ENCODE data around the gene ZSCAN21. TPM values are rescaled to one million over a fixed set of nuclear protein-coding genes. Genes with fewer than 3 reads are reported as not detected.
A peak's percentile ranks its signal among the peaks of the same experiment; 100 is the strongest.

ZSCAN21 gene
- total RNA-seq, 1 donor from 2014 or later: 12.7 TPM

DNA sequence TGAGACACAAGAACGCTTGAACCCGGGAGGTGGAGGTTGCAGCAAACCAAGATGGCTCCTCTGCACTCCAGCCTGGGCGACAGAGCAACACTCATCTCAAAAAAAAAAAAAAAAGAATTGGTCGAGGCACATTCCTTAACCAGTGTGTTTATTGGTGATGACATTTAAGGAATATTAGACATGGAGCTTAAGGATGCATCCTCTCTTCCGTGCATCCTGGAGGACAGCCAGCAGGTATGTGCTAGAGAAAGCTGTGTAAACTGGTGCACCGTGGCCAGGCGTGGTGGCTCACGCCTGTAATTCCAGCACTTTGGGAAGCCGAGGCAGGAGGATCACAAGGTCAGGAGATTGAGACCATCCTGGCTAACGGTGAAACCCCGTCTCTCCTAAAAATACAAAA lies 22.4 kb upstream of the ZSCAN21 start:
- DNase-seq (ENCODE audit: low spot score): no peak

DNA sequence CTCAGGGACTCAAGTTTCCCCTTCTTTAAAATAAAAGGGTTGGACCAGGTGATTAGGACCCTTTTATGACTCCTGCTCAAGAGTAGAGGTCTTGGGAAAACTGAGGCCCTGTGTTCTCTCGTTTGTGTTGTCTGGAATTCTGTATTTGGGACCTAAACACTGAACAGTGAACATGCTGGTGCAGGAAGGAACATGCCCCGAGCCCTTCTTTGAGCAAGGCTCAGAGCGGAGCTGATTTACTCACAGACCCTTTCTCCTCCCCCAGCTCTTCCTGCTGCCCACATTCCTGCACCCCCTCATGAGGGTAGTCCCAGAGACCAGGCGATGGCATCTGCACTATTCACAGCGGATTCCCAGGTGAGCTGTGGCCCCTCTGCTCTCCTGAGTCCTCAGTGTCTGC lies 20.0 kb upstream of the ZSCAN21 start:
- no peak for DNase-seq (ENCODE audit: low spot score)

DNA sequence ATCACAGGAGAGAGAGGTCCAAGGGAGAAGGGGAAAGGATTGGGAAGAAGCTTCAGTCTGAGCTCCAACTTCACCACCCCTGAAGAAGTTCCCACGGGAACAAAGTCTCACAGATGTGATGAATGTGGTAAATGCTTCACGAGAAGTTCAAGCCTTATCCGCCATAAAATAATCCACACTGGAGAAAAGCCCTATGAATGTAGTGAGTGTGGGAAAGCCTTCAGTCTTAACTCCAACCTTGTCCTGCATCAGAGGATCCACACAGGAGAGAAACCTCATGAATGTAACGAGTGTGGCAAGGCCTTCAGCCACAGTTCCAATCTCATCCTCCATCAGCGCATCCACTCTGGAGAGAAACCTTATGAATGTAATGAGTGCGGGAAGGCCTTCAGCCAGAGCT lies 16.0 kb upstream of the ZSCAN21 start:
- DNase-seq (ENCODE audit: low spot score): no peak

DNA sequence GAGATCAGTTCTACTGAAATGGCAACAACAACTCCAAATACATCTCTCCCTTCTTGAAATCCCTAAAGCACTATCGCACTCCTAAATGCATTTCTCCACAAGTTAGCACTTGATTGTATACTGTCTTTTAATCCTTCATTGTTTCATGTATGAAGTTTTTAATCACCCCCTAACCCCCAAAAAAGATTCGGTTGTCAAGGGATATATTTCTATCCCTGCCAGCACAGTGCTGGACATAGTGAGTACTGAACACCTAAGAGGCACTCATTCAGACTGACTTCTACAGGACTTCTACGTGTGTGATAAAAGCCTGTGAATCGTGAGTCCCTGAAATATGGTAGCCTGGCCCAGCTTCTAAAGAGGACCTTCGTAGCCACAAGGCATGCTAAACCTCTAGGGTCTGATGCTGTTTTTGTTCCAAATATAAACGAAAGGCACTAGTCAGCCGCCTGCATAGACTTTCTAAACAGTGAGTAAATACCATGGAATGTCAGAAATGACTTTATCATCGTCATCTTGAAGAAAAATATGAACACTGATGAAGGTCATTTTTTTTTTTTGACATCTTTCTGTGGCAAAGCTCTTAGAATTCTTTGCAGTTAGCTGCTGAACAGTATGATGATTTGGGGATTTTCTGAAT lies 14.6 kb upstream of the ZSCAN21 start:
- DNase-seq (ENCODE audit: low spot score): no peak

DNA sequence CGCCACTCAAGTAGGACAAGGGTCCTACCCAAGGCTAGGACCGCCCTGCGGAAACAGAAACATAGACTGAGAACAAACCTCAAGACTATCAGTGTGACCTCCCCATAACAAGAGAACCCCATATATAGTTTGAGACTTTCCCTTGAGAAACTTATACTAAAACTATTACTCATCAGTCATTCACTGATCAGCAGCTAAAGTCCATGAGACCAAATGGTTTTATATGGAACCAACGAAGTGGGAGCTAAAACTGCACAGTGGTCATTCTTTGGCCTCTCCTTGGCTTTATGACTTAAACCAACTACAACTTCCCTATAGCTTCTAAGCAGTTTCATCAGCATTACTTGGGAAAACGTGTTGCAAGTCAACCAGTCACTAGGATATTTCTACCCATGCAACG lies 13.7 kb upstream of the ZSCAN21 start:
- no peak for DNase-seq (ENCODE audit: low spot score)

DNA sequence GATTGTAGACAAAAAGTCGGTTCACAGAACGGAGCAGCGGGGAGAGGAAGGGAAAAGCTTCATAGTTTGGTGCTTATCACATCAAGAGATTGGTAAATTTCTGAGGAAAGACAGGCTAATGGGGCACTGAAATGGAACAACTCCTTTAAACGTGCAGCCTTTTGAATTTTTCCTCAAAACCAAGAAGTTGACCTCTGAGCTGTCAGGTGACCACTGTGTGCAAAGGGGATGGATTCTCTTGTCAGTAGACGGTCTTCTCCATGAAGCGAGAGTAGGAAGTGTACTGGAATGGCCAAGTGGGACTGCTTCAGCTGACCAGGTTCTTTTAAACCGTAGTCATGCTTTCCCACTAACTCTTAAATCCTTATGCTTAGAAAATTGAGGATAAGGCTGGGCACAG lies 11.2 kb upstream of the ZSCAN21 start:
- no peak for DNase-seq (ENCODE audit: low spot score)

DNA sequence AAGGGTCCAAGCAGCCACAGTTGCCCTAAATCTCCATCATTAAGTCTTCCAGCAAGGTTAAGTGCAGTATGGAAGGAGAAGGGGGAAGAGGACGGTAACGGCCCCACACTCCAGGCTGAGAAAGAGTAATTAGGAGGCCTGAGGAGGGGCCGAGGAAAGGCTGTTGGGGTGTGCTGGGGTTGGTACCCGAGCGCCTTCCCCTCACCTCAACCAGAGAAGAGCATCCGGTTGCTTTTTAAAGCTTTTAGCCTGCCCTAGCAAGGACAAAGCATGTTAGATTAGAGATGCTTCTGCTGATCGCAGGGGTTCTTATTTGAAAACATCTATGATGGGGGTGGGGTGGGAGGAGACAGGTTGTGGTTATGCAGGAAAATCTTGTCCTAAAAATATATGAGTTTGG lies 9.0 kb upstream of the ZSCAN21 start:
- DNase-seq (ENCODE audit: low spot score): no peak

DNA sequence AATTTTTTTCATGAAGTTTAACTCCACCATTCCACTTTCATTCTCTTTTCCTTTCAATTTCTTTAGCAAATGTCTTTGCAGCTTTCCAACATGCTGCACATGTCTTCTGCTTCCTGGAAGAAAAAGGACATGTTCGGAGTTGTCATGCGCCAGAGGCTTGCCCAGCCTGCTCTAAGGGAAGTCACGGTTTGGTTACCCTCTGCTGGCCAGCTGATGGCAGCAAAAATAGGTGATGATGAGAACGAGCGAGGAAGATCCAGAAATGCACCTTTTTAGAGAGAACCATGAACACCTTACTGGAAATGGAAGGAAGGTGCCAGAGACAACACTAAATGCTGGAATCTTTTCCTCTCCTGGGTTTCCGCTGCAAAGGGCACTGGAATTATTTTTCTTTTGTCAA lies 4.9 kb upstream of the ZSCAN21 start:
- peak; percentile 41 for DNase-seq (ENCODE audit: low spot score)

DNA sequence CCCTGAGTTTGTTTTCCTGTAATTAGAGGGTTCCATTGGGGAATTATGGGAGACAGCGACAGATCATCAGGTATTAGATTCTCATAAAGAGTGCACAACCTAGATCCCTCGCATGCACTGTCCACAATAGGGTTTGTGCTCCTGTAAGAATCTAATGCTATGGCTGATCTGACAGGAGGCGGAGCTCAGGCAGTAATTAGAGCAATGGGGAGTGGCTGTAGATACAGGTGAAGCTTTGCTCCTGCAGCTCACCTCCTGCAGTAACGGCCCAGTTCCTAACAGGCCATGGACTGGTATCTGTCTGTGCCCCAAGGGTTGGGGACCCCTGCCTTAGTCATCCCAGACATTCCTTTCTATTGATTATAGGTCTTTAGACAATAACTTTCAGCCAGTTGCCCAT lies 894 bp upstream of the ZSCAN21 start:
- no peak for DNase-seq (ENCODE audit: low spot score)

DNA sequence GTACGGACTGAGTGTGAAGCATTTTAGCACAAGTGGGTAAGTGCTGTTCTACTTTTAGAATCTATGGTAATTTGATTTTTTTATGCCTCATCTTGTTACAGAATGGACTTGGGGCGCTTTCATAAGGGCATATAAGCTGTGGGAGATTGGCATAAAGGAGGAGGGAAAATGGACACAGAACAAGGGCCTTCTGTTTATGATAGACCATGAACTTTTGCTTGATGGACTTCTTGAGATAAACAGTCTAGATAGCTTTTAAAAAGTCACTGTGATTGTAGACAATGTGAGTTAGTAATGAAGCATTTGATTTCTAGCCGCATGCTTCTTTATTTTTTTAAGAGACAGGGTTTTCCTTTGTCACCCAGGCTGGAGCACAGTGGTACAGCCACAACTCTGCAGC lies 2.0 kb downstream of the ZSCAN21 start:
- DNase-seq (ENCODE audit: low spot score): no peak

DNA sequence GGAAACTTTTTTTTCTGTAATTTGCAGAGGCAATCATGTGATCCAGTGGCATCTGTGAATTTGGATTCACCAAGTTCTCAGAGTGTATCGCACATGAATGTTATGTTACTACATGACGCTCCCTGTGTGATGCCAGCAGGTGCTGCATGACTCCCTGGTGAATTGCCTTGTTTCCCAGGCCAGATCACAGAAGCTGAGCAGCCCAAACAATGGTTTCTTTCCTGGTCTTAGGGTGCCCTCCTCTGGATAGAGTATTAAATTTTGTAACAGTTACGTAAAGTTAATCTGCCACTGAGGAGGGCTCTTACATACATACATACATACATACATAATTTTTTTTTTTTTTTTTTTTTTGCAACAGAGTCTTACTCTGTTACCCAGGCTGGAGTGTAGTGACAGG lies 3.6 kb downstream of the ZSCAN21 start:
- DNase-seq (ENCODE audit: low spot score): peak; percentile 54

DNA sequence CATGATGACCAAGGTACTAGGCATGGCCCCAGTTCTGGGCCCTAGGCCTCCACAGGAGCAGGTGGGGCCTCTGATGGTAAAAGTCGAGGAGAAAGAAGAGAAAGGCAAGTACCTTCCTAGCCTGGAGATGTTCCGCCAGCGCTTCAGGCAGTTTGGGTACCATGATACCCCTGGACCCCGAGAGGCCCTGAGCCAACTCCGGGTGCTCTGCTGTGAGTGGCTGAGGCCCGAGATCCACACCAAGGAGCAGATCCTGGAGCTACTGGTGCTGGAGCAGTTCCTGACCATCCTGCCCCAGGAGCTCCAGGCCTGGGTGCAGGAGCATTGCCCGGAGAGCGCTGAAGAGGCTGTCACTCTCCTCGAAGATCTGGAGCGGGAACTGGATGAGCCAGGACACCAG lies 7.4 kb downstream of the ZSCAN21 start:
- no peak for DNase-seq (ENCODE audit: low spot score)

DNA sequence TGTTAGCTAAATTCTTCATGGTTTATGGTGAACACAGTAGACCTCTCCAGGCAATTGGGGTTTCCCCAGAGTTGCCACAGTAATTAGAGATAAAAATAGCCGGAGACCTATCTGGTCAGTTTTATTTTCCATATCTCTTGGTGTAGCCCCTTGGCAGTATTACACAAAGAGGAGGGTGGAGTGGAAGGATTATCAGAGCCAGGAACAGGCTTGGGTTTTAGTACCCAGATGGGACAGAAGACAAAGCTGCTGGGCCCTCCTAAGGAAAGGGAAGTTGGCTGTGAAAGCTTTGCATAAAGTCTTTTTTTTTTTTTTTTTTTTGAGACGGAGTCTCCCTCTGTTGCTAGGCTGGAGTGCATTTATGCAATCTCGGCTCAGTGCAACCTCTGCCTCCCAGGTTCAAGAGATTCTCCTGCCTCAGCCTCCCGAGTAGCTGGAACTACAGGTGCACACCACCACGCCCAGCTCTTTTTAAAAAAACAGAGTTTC lies 9.7 kb downstream of the ZSCAN21 start:
- no peak for DNase-seq (ENCODE audit: low spot score)

DNA sequence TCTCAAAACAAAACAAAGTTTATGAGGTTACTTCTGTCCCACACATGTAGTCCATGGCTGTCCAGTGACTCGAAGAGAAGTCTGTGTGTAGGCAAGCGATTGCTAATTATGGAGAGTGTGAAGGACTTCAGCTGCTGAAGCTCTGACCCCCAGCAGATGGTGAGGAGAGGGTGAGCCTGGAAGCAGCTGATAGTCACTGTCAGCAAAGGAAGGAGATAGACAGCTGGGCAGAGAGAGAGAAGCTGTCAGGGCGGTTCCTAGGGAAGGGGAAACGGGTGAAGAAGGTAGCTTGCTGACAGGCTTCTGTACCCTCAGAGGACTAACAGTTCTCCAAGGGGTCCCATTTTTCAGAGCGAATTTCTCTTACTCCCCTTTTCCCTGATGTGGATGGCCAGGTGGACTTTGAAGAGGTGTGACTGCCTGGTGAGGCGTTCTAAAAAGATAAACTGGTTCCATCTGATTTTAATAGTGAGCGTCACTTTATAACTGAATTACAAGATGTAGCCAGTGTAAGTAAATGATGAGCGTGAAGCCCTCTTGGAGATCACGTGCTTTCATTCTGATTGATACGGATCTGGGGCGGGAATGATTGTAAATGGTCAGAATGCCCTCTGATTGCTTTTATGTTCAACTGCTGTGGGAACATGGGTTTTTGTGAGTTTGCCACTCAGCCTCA lies 12.1 kb downstream of the ZSCAN21 start:
- no peak for DNase-seq (ENCODE audit: low spot score)

DNA sequence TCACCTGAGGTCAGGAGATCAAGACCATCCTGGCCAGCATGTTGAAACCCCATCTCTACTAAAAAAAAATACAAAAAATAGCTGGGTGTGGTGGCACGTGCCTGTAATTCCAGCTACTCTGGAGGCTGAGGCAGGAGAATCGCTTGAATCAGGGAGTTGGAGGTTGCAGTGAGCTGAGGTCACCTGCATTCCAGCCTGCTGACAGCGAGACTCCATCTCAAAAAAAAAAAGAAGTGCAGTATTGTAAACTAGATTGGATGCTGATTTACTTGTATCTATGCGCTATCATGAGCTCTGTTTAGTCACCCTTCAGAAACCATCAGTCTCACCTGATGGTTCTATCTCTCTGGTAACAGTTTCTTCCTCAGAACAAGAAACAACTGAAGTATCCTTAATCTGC lies 13.8 kb downstream of the ZSCAN21 start:
- DNase-seq (ENCODE audit: low spot score): no peak

DNA sequence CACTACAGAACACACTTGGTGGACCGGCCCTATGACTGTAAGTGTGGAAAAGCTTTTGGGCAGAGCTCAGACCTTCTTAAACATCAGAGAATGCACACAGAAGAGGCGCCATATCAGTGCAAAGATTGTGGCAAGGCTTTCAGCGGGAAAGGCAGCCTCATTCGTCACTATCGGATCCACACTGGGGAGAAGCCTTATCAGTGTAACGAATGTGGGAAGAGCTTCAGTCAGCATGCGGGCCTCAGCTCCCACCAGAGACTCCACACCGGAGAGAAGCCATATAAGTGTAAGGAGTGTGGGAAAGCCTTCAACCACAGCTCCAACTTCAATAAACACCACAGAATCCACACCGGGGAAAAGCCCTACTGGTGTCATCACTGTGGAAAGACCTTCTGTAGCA lies 14.6 kb downstream of the ZSCAN21 start:
- DNase-seq (ENCODE audit: low spot score): no peak

DNA sequence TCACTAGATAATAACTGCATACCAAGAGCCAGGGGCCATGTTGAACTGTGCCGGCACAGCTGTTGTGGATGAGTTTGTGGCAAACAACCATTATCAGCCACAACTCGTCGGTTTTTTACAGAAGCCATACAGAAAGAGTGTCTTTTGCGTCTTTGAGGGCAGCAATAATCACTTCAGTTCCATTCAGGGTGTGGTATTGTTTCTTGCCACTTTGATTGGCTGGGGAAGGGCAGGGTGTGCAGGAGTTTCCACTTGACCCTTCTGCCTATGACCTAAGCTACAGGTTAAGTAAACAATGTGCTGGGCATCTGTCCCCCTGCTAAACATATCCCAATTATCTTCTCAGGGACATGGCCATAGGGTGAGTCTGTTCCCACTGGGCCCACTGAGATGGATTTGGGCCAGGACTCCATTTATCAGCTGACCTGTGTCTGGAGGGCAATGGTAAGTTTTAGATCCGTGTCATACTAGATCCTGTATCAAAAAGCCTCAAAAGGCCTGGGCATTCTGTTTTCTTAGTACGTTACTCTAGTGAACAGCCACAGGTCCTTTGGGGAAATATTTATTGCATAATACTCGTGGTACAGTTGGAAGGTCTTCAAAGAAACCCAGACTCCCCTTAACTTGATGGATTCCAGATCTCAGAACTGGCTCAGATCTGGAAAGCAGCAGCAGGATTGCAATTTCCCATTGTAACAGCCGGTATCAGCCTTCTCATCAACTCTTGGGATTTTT lies 16.0 kb downstream of the ZSCAN21 start:
- DNase-seq (ENCODE audit: low spot score): no peak

DNA sequence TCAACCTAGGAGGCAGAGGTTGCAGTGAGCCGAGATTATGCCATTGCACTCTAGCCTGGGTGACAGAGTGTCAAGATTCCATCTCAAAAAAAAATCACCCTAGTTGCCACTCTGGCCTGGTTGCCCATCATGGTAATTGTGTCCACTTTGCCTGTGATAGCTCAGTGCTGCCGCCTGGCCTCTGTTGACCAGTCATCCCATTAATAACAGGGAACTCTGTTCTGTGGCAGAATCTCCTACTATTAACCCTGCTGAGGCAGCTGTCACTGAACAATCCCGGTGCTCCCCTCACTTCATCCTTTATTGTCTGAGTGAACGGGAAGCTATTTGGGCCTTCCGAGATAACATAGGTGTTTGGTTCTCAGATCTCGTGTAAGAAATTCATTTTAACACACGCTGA lies 17.4 kb downstream of the ZSCAN21 start:
- DNase-seq (ENCODE audit: low spot score): no peak

DNA sequence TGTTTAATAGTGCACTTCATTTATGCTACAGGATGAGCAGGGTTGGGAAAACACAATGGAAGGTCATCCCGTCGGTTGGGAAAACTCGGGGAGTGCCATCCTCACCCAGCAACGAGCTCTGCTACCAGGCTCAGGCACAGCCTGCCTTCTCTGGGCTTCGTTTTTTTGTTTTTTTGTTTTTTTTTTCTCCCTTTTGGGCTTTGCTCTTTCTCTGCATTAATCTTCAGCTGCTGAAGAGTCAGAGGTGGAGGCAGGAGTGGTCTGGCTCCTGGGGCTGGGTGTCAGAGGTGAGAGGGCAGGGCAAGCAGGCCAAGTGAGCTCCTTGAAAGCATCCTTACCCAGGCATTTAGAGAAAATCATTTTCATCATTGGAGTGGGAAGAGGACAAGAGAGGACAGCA lies 20.4 kb downstream of the ZSCAN21 start:
- DNase-seq (ENCODE audit: low spot score): no peak

DNA sequence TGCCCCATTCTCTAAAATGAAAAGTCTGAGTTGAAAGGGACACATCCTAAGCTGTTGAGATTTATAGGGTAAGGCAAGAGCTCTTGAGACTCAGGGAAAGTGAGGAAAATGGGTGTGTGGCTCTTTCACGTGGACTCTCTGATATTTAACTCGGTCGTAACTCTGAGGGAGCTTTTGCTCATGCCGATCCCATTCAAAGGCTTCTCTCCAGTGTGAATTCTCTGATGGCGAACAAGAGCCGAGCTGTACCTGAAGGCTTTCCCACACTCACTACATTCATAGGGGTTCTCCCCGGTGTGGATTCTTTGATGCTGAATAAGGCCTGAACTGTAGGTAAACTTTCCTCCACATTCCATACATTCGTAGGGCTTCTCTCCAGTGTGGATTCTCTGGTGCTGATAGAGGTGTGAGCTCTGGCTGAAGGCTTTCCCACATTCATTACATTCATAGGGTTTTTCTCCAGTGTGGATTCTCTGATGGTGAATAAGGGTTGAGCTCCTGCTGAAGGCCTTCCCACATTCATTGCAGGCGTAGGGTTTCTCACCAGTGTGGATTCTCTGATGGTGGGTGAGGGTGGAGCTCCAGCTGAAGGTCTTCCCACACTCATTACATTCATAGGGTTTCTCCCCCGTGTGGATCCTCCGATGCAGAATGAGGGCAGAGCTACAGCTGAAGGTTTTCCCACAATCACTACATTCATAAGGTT lies 21.6 kb downstream of the ZSCAN21 start:
- DNase-seq (ENCODE audit: low spot score): no peak

DNA sequence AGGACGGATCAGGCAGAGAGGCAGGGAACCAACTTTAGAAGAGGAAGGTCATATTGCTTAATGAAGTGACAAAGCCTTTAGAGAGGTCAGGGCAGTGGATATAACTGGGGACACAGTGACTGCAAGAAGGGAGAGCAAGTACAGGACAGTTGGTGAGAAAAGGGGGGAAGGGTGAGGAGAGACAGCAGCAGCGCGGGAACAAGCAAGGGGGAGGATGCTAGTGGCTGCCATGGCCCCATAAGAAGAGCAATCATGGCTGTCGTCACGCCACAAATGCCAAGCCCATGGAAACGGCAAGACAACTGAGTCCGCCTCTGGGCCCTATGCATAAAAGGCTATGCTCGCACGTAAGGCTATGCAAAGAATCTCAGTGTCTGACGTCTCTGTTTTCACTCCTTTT lies 22.9 kb downstream of the ZSCAN21 start:
- DNase-seq (ENCODE audit: low spot score): no peak

DNA sequence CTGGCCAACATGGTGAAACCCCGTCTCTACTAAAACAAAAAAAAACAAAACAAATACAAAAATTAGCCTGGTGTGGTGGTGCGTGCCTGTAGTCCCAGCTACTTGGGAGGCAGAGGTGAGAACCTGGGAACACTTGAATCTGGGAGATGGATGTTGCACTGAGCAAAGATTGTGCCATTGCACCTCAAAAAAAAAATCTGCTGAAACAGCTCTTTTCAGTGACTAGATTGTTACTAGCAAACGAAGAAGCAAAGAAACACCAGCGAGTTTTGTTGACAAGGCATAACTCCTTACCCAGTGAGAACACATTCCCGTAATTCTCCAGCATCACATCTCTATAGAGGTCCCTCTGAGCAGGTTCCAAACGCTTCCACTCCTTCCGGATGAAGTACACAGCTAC lies 25.3 kb downstream of the ZSCAN21 start:
- DNase-seq (ENCODE audit: low spot score): no peak

DNA sequence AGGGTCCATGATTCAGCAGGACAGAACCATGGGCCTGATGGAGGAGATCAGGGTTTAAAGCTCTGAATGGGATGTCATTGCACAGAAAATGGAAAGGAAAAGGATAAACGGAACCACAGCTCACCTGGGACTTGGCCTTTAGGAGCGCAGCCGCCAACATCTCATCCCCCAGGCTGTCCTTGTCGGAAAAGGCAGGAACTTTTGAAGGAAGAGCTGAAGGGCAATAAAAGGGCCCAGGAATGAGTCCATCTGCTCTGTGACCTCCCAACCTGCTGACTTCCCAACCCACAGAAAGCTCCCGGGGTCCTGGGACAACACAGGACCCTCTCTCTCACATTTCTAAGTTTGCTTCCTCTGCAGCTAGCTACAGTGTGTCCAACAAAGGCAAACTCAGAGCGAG lies 25.8 kb downstream of the ZSCAN21 start:
- DNase-seq (ENCODE audit: low spot score): no peak
